Effector CD4-positive, alpha-beta T cell (primary cell): Measurements from ENCODE around the gene LMBRD1.
"Not testable (repeated sequence)": the region's sequence is repeated elsewhere in the genome, so short reads cannot be mapped to it uniquely, and the experiment has no call there.

ENCODE experiments used
- DNase-seq: peaks from one replicate; pipeline ENCODE4 v3.0.0-alpha.2; 2020

Gene LMBRD1

GRCh38 chr6:69732045-69732444 lies 64.8 kb downstream of the LMBRD1 start:
- DNase-seq = no peak

DNA sequence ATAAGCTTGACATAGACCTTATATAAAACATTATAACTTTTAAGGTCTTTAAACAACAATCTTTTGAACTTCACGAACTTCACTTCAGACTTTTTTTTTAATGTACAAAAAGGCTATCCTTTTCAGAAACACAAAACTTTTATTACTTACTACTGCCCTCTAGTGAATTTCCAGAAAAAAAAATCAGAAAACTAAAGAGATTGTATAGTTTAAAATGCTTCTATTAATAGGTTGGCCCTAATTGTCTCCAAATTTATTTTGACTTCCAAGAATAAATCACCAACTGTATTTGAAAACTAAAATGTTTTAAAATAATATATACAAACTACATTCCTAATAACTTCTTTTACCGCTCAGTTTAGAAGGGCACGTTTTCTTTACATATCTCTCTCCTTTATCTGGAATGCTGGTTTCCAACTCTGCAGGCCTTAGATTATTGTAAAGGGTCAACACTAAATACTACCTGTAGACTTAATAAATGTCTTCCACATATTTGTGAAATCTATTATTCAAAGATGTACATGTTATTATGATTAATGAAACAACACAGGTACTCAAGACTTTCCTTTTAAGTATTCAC lies 66.8 kb downstream of the LMBRD1 start:
- DNase-seq = no peak

DNA sequence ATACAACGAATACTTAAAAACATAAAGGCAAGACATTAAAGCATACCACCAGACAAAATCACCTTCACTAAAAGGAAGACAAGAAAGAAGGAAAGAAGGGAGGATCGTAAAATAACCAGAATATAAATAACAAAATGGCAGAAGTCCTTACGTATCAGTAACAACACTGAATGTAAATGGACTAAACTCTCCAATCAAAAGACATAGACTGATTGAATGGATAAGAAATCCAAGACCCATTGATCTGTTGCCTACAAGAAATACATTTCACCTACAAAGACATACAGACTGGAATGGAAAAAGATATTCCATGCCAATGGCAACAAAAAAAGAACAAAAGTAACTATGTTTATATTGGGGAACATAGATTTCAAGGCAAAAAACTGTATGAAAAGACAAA lies 74.1 kb downstream of the LMBRD1 start:
- no peak for DNase-seq

GRCh38 chr6:69719602-69720193 lies 77.1 kb downstream of the LMBRD1 start:
- no peak for DNase-seq

- DNase-seq = no peak
Observed at GRCh38 chr6:69706724-69707123, 90.1 kb downstream of the LMBRD1 start.

DNA sequence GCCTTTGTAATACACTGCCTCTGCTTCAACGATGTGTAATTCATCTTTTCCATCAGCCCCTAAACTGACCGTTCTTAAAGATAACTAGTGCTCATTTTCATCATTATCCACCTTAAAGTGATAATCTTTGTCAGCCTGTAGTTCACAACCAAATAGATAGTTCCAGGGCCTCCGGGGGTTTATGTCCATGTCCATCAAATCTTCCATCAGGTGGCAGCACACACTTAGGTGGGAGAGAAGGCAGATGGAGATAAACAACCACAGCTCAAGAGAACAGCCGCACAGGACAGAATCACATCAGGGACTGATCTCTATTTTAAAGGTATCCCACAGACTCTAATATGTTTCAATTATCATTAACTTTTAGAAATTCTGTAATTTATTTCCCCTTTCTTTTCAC lies 90.9 kb downstream of the LMBRD1 start:
- DNase-seq = no peak

- DNase-seq = no peak
Observed at GRCh38 chr6:69704916-69705315, 91.9 kb downstream of the LMBRD1 start.

DNA sequence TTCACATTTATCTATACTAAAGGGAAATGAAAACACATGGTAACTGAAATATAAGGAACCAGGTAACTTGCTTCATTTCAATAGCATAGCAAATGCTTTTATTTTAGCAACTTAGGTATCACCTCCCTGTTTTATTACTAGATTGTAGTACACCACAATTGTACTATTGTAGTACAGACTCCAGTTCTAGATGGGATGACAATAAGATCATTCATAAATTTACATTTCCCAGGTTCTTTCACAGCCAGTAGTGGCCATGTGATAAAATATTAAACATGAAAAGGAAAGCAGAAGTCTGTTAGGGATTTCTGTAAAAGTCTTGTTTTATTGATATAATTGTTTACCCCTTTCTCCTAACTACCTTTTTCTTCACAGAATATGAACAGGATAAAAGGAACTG lies 97.2 kb downstream of the LMBRD1 start:
- no peak for DNase-seq

- no peak for DNase-seq
Observed at GRCh38 chr6:69696273-69696672, 100.5 kb downstream of the LMBRD1 start.

GRCh38 chr6:69693762-69694161 lies 103.0 kb downstream of the LMBRD1 start:
- DNase-seq = no peak

GRCh38 chr6:69690986-69691385 lies 105.8 kb downstream of the LMBRD1 start:
- DNase-seq = no peak

DNA sequence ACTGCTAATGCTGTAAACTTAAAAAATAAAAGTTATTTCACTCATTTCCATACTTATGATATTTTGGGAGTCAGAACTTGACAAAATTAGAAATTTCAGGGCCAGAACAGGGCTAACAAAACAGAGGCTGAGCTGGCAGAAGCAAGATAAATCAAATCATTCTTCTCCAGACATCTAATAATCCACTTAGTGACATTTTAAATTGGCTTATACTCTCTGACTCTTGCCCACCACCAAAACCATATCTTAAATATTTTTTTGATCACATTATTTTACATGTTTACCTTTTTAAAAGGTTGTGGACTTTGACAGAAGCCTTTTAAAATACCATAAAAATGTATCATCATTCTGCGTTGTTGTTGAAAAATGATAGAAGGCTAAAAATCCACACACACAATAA lies 116.5 kb downstream of the LMBRD1 start:
- no peak for DNase-seq

GRCh38 chr6:69673298-69673697 lies 123.5 kb downstream of the LMBRD1 start:
- no peak for DNase-seq

GRCh38 chr6:69668916-69669315 lies 127.9 kb downstream of the LMBRD1 start:
- DNase-seq = no peak

DNA sequence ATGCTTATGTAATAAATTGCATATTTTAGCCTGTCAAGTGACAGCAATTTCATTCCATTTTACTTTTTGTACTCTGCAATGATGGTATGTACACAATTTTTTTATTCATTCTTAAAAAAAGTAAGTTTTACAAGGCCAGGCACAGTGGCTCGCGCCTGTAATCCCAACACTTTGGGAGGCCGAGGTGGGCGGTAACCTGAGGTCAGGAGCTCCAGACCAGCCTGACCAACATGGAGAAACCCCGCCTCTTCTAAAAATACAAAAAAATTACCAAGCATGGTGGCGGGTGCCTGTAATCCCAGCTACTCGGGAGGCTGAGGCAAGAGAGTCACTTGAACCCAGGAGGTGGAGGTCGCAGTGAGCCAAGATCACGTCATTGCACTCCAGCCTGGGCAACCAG lies 130.0 kb downstream of the LMBRD1 start:
- DNase-seq = not testable (repeated sequence)

GRCh38 chr6:69665437-69665836 lies 131.4 kb downstream of the LMBRD1 start:
- DNase-seq = no peak

GRCh38 chr6:69664551-69664950 lies 132.3 kb downstream of the LMBRD1 start:
- no peak for DNase-seq

- no peak for DNase-seq
Observed at GRCh38 chr6:69663215-69663614, 133.6 kb downstream of the LMBRD1 start.

DNA sequence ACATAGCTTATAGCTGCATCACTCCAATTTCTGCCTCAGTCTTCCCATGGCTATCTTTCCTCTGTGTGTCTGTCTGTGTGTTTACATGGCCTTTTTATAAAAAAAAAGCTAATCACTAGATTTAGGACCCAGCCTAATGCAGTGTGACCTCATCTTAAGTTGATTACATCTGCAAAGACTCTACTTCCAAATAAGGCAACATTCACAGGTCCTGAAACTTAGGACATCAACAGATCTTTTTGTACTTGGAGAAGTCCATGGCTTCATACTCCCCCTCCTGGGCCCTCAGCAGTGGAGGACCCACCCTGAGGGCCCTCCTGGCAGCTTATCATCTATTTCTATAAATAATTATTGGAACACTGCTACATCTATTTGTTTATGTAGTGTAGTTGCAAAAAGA lies 146.1 kb downstream of the LMBRD1 start:
- no peak for DNase-seq

GRCh38 chr6:69647726-69648125 lies 149.1 kb downstream of the LMBRD1 start:
- DNase-seq = no peak

GRCh38 chr6:69643688-69644087 lies 153.1 kb downstream of the LMBRD1 start:
- no peak for DNase-seq

DNA sequence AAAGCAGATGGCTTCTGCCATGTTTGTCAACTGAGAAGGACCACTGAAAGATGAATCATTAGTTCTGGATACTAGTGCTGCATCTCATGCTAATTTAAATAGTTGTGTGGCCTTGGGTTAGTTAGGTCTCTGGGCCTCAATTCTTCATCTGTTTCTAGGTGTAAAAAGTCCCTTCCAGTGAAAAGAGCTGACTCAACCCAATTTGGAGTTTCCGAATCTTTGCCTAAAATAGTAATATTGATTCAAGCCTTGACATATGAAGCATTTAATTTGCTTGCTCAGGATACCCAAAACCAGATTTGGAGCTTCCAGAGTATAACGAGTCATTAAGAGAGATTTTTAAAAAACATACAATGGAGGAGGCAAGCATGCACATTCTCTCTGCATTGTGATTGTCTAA lies 163.9 kb downstream of the LMBRD1 start:
- no peak for DNase-seq

DNA sequence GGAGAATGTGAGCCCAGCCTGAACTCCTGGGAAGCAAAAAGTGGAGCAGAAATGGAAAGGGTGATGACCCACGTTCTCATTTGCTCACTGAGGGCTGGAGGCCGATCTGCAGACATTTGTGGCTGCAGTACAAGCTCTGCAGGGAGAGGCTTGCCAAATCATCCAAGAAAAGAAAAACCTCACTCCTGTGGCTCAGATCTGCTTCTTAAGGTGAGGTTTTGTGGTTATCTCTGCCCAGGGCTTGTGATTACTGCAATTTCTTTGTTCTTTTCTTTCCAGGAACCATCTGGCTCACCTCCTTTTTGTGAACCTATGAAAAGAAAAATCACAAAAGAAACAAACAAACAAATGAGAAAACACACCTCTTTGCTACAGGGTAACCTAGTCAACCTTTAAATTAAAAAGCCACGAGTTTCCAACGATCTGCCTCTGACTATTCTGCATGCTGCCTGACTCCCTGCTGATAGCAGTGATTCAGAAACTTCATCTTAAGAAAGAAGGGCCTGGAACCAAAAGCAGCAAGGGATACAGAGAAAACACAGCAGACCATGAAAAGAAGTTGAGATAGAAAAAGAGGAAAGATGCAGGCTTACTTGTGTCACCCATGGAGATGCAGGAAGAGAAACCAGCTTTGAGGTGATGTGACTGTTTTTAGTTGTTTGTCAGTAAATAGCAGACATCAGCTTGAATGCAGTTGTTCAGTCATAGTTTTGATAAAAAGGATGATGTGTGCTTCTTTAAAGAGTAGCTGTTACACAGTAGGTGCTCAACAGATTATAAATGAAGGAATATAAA lies 165.1 kb downstream of the LMBRD1 start:
- no peak for DNase-seq

DNA sequence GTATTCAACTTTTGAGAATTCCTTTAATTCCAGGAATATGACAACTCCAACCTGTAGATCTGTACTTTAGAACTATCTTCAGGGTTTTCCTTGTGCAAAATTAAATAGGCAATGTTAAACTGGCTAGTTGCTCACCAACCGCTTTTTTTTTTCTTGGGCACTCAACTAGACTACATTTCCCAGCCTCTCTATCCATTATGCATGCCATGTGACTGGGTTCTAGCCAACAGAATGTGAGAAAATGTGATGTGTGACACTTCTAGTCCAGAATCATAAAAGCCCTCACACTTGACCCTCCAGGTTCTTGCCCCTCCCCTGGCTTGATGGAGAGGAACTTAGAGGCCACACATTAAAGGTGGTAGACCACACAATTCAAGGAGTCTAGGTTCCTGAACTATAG lies 166.0 kb downstream of the LMBRD1 start:
- no peak for DNase-seq
